DOHH2 (cell line): ENCODE measurements around the gene GRID2.

ENCODE experiments used
- CTCF ChIP-seq: fragments of 200-600 bp; sonication (generic); IDR thresholded peaks from one replicate; pipeline ENCODE4 v1.5.1; 2014; ENCODE audit warnings: antibody characterized with exemption, mild to moderate bottlenecking, low read depth, low read length; ENCODE audit not compliant: poor library complexity, severe bottlenecking
- EZH2phosphoT487 ChIP-seq: fragments of 200-600 bp; sonication (generic); IDR thresholded peaks from 2 replicates; pipeline ENCODE4 v1.6.1; 2017; ENCODE audit warnings: borderline replicate concordance, mild to moderate bottlenecking, antibody characterized with exemption, low read length, moderate library complexity, mixed read lengths

GRCh38 chr4:92885632-92886031, 581.9 kb downstream of the GRID2 start:
- TF ChIP-seq CTCF (no peak), EZH2phosphoT487 (no peak)
